ENCODE measurements around the gene MRPL20. TPM values are rescaled to one million over a fixed set of nuclear protein-coding genes. Genes with fewer than 3 reads are reported as not detected.

Gene MRPL20
- total RNA-seq, 1 donor from 2014 or later: 98.6 TPM

- Mint-ChIP-seq H3K27ac (ENCODE audit: unreplicated experiment) (no peak overlapping the region), H3K9me3 (ENCODE audit: unreplicated experiment) (peaks cover 4% of the 10 kb centered on the region), H3K27me3 (ENCODE audit: unreplicated experiment) (peaks cover 3% of the 10 kb centered on the region), H3K36me3 (ENCODE audit: unreplicated experiment) (no peaks in the 10 kb centered on the region), H3K4me3 (ENCODE audit: unreplicated experiment) (no peak overlapping the region), H3K4me1 (ENCODE audit: low read depth, unreplicated experiment) (peaks cover 6% of the 10 kb centered on the region)
- no peak for TF ChIP-seq CTCF (IDR thresholded peaks at IDR 0.05; ENCODE audit: partially characterized antibody, unreplicated experiment)
- DNase-seq: no peak
Observed at GRCh38 chr1:1393014-1393413, 14.1 kb downstream of the MRPL20 start.

GRCh38 chr1:1391225-1391624 is 15.9 kb downstream of the MRPL20 start:
- Mint-ChIP-seq H3K27ac (ENCODE audit: unreplicated experiment) (no peak overlapping the region), H3K27me3 (ENCODE audit: unreplicated experiment) (peaks cover 4% of the 10 kb centered on the region)

GRCh38 chr1:1390675-1391074 is 16.4 kb downstream of the MRPL20 start:
- Mint-ChIP-seq H3K27me3 (ENCODE audit: unreplicated experiment) (peaks cover 4% of the 10 kb centered on the region), H3K27ac (ENCODE audit: unreplicated experiment) (no peak overlapping the region), H3K4me1 (ENCODE audit: low read depth, unreplicated experiment) (peaks cover 9% of the 10 kb centered on the region), H3K36me3 (ENCODE audit: unreplicated experiment) (no peaks in the 10 kb centered on the region), H3K9me3 (ENCODE audit: unreplicated experiment) (peaks cover 6% of the 10 kb centered on the region), H3K4me3 (ENCODE audit: unreplicated experiment) (no peak overlapping the region)
- TF ChIP-seq CTCF (IDR thresholded peaks at IDR 0.05; ENCODE audit: partially characterized antibody, unreplicated experiment): no peak
- DNase-seq: no peak

More at GRCh38 chr1:1391225-1391624, 15.9 kb downstream of the MRPL20 start:
- no peaks in the 10 kb centered on the region for H3K36me3 Mint-ChIP-seq (ENCODE audit: unreplicated experiment)
- no peak for TF ChIP-seq CTCF (IDR thresholded peaks at IDR 0.05; ENCODE audit: partially characterized antibody, unreplicated experiment)
- H3K4me1 Mint-ChIP-seq (ENCODE audit: low read depth, unreplicated experiment): peaks cover 9% of the 10 kb centered on the region
- H3K4me3 Mint-ChIP-seq (ENCODE audit: unreplicated experiment): no peak overlapping the region
- DNase-seq: no peak
- peaks cover 6% of the 10 kb centered on the region for H3K9me3 Mint-ChIP-seq (ENCODE audit: unreplicated experiment)

GRCh38 chr1:1388078-1388472 is 19.0 kb downstream of the MRPL20 start:
- Mint-ChIP-seq H3K36me3 (ENCODE audit: unreplicated experiment) (no peaks in the 10 kb centered on the region), H3K4me3 (ENCODE audit: unreplicated experiment) (no peak overlapping the region), H3K27me3 (ENCODE audit: unreplicated experiment) (peaks cover 6% of the 10 kb centered on the region), H3K4me1 (ENCODE audit: low read depth, unreplicated experiment) (peaks cover 3% of the 10 kb centered on the region), H3K27ac (ENCODE audit: unreplicated experiment) (no peak overlapping the region), H3K9me3 (ENCODE audit: unreplicated experiment) (peaks cover 3% of the 10 kb centered on the region)
- no peak for TF ChIP-seq CTCF (IDR thresholded peaks at IDR 0.05; ENCODE audit: partially characterized antibody, unreplicated experiment)
- DNase-seq: no peak

- DNase-seq: no peak
- no peak for TF ChIP-seq CTCF (IDR thresholded peaks at IDR 0.05; ENCODE audit: partially characterized antibody, unreplicated experiment)
- H3K4me3 Mint-ChIP-seq (ENCODE audit: unreplicated experiment): no peak overlapping the region
- peaks cover 7% of the 10 kb centered on the region for H3K27me3 Mint-ChIP-seq (ENCODE audit: unreplicated experiment)
- peaks cover 3% of the 10 kb centered on the region for H3K4me1 Mint-ChIP-seq (ENCODE audit: low read depth, unreplicated experiment)
- H3K27ac Mint-ChIP-seq (ENCODE audit: unreplicated experiment): no peak overlapping the region
- H3K9me3 Mint-ChIP-seq (ENCODE audit: unreplicated experiment): peaks cover 3% of the 10 kb centered on the region
- H3K36me3 Mint-ChIP-seq (ENCODE audit: unreplicated experiment): no peaks in the 10 kb centered on the region
Observed at GRCh38 chr1:1387098-1388077, 19.7 kb downstream of the MRPL20 start.
